CD4-positive, alpha-beta T cell (primary cell): ENCODE data around the gene ARID4B. TPM values are rescaled to one million over a fixed set of nuclear protein-coding genes. Genes with fewer than 3 reads are reported as not detected.

ENCODE experiments used
- ATAC-seq: fragments of 200-7000 bp; cut with Tn5 transposase; one replicate; pipeline ENCODE4 v1.10.0; 2022; ENCODE audit warnings: mild to moderate bottlenecking; ENCODE audit not compliant: poor library complexity
- CTCF ChIA-PET: fragments of 350-600 bp; sonication (Branson Sonifier 250); formaldehyde crosslinking; loops from one replicate; lab custom pipeline; 2021; ENCODE audit warnings: antibody characterized with exemption, inconsistent platforms; lab: Charles Lee
- POLR2A ChIA-PET: fragments of 350-600 bp; sonication (Branson Sonifier 250); formaldehyde crosslinking; loops from one replicate; lab custom pipeline; 2021; ENCODE audit warnings: antibody characterized with exemption, inconsistent platforms; lab: Charles Lee
- DNase-seq, 14 experiments: peaks; one replicate each; pipeline ENCODE4 v3.0.0-alpha.2; 2013 to 2020; ENCODE audit warnings: mixed read lengths in 2 of 14
- H3K27ac ChIP-seq, 2 donors: one replicate each; pipeline versions ENCODE4 v1.5.1 to v1.7.0; 2013; ENCODE audit warnings: low read length in 2 of 2, low read depth in 1 of 2, mild to moderate bottlenecking in 1 of 2
- H3K27me3 ChIP-seq, 2 experiments: 1 replicate in 1 of 2; 2 replicates in 1 of 2; pipeline versions ENCODE4 v1.6.1 to v1.7.0; 2013; ENCODE audit warnings: low read length in 2 of 2, control low read depth in 1 of 2, mild to moderate bottlenecking in 1 of 2, moderate library complexity in 1 of 2; ENCODE audit not compliant: insufficient read depth in 2 of 2, control insufficient read depth in 1 of 2
- H3K36me3 ChIP-seq: one replicate; pipeline ENCODE4 v1.6.1; 2013; ENCODE audit warnings: low read length, control low read depth; ENCODE audit not compliant: insufficient read depth
- H3K4me1 ChIP-seq: one replicate; pipeline ENCODE4 v1.6.1; 2013; ENCODE audit warnings: low read length, control low read depth; ENCODE audit not compliant: insufficient read depth
- H3K4me3 ChIP-seq: one replicate; pipeline ENCODE4 v1.5.1; 2013; ENCODE audit warnings: mild to moderate bottlenecking, low read length, moderate library complexity
- H3K9me3 ChIP-seq, 2 experiments: 1 replicate in 1 of 2; 2 replicates in 1 of 2; pipeline versions ENCODE4 v1.6.1 to v1.7.0; 2013; ENCODE audit warnings: low read length in 2 of 2, mild to moderate bottlenecking in 2 of 2, control low read depth in 1 of 2, moderate library complexity in 1 of 2; ENCODE audit not compliant: control insufficient read depth in 1 of 2, insufficient read depth in 1 of 2
- H3K27ac Mint-ChIP-seq: one replicate; pipeline ENCODE4 v1.8.0; 2020; ENCODE audit warnings: mixed read lengths
- H3K27me3 Mint-ChIP-seq: one replicate; pipeline ENCODE4 v1.8.0; 2021; ENCODE audit warnings: mixed read lengths
- H3K36me3 Mint-ChIP-seq: one replicate; pipeline ENCODE4 v1.8.0; 2021; ENCODE audit warnings: low read depth, mixed read lengths
- H3K4me1 Mint-ChIP-seq: one replicate; pipeline ENCODE4 v1.8.0; 2021; ENCODE audit warnings: low read depth, mixed read lengths
- H3K4me3 Mint-ChIP-seq: one replicate; pipeline ENCODE4 v1.8.0; 2020; ENCODE audit warnings: mild to moderate bottlenecking, mixed read lengths
- H3K9me3 Mint-ChIP-seq: one replicate; pipeline ENCODE4 v1.8.0; 2020; ENCODE audit warnings: mixed read lengths
- intact Hi-C, 2 experiments: fragments of 100-400 bp; cut with DNase I in 1 of 2; cut with micrococcal nuclease in 1 of 2; formaldehyde crosslinking; loops; one replicate each; pipeline versions ENCODE4 v1.15.1 to v1.9.0; 2023 to 2025; cut with DNase I, micrococcal nuclease
- total RNA-seq, 174 experiments: library from RNA in 2 of 174; stranded (reverse) in 2 of 174; gene quantifications; one replicate each; pipeline ENCODE4 v1.2.3 and lab custom pipeline; 2021 to 2026
- TF ChIP-seq, protein P1 (sequence below): fragments of 200-600 bp; IDR thresholded peaks from one replicate; pipeline ENCODE4 v1.8.0; 2022; ENCODE audit warnings: antibody characterized with exemption, mild to moderate bottlenecking

ARID4B gene
- total RNA-seq, 2 experiments from 2014 or later: 127 to 130 TPM

DNA sequence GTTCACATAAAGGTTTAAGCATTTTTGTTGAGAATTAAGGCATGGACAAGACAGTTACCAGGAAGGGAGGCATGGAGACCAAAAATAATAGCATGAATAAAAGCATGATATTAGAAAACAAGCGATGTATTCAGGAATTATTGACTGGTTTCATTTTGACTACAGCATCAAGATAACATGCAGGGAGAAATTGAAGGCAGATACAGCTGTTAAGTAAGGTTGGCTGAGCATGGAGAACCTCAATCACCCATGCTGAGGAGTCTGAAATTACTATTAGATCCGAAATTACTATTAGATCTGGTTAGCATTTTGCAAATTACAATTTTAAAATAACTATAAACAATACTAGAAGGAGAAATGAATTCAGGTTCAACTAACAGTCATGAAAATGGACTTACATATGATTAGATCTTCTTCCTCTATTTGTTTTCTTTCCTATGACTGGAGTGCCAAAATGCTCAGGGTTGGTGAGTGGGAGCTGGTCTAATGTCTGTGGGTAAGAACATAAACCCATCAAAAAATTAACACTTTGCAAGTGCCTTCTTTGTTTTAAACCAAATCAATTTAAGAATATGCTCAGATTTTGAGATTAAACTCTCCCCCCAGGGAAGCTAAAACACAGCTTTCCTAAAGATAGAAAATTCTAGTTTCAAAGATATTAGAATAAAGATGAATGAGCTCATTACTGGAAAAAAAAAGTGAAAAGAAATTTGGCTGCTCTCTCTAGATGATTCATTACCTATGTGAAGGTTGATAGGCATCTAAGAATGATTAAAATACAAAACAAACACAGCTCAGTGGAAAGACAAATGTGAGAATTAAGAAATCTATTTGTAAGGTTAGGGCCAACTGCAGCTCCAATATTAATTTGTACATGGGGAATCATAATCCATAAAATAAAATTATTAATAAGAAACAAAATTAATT is 81.7 kb downstream of the ARID4B start:
- DNase-seq (no peak), ATAC-seq (no peak)
- TF ChIP-seq, protein P1, sequence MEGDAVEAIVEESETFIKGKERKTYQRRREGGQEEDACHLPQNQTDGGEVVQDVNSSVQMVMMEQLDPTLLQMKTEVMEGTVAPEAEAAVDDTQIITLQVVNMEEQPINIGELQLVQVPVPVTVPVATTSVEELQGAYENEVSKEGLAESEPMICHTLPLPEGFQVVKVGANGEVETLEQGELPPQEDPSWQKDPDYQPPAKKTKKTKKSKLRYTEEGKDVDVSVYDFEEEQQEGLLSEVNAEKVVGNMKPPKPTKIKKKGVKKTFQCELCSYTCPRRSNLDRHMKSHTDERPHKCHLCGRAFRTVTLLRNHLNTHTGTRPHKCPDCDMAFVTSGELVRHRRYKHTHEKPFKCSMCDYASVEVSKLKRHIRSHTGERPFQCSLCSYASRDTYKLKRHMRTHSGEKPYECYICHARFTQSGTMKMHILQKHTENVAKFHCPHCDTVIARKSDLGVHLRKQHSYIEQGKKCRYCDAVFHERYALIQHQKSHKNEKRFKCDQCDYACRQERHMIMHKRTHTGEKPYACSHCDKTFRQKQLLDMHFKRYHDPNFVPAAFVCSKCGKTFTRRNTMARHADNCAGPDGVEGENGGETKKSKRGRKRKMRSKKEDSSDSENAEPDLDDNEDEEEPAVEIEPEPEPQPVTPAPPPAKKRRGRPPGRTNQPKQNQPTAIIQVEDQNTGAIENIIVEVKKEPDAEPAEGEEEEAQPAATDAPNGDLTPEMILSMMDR: no peak
- peak overlapping the region; percentile 5 for H3K4me3 Mint-ChIP-seq
- Histone ChIP-seq H3K27ac (no peak overlapping the region), H3K9me3 (no peaks in the 10 kb centered on the region), H3K27me3 (no peaks in the 10 kb centered on the region), H3K4me3 (no peak overlapping the region), H3K36me3 (peaks cover 42% of the 10 kb centered on the region), H3K4me1 (peaks cover 9% of the 10 kb centered on the region)
- H3K27me3 Mint-ChIP-seq: no peaks in the 10 kb centered on the region
- CTCF ChIA-PET: no interaction called here
- H3K4me1 Mint-ChIP-seq: peaks cover 51% of the 10 kb centered on the region
- H3K9me3 Mint-ChIP-seq: no peaks in the 10 kb centered on the region
- POLR2A ChIA-PET: interaction anchor here (1.1 kb wide), 1 partner anchor 80 kb away, joined by 3 read pairs; no protein-coding TSS in a partner anchor
- peak overlapping the region; percentile 8 for H3K27ac Mint-ChIP-seq
- peaks cover 71% of the 10 kb centered on the region for H3K36me3 Mint-ChIP-seq
- intact Hi-C loops: no loop called here

DNA sequence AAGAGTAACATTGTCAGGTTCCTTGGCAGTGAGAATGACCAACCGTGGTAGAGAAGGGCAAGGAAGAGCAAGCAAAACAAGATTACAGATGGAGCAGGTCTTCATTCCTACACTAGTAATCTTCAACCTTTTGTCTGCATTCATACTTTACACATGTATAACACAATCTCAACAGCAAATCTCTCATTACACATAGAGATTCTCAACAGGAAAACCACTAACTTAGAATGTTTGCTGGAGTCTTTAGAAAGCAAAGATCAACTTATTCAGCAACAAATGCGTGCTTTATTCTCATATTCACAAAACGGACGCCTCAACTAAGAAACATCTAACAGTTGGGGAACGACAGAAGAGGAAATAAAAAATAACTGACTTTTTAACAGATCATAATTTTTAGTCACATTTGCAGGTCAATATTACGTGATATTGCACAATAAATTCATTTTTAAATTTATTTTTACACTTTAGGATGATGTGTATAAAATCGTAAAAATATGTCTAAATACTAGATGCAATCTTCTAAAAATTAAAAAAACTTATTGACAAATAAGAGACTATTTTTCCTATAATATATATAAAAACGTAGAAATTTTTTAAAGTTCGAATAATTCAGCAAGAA is 82.9 kb downstream of the ARID4B start:
- Histone ChIP-seq H3K27ac (peak overlapping the region in 1 of 2 donors; percentile 23), H3K36me3 (peaks cover 37% of the 10 kb centered on the region), H3K4me1 (peaks cover 9% of the 10 kb centered on the region), H3K27me3 (no peaks in the 10 kb centered on the region), H3K4me3 (no peak overlapping the region), H3K9me3 (no peaks in the 10 kb centered on the region)
- TF ChIP-seq, protein P1: no peak
- DNase-seq: peak in 2 of 14 experiments; percentile 20 to 28
- peak overlapping the region; percentile 16 for H3K27ac Mint-ChIP-seq
- H3K36me3 Mint-ChIP-seq: peaks cover 67% of the 10 kb centered on the region
- H3K9me3 Mint-ChIP-seq: no peaks in the 10 kb centered on the region
- peak; percentile 41 for ATAC-seq
- intact Hi-C loops: no loop called here
- CTCF ChIA-PET: no interaction called here
- H3K4me1 Mint-ChIP-seq: peaks cover 62% of the 10 kb centered on the region
- H3K27me3 Mint-ChIP-seq: no peaks in the 10 kb centered on the region
- peak overlapping the region; percentile 58 for H3K4me3 Mint-ChIP-seq
- POLR2A ChIA-PET: no interaction called here

DNA sequence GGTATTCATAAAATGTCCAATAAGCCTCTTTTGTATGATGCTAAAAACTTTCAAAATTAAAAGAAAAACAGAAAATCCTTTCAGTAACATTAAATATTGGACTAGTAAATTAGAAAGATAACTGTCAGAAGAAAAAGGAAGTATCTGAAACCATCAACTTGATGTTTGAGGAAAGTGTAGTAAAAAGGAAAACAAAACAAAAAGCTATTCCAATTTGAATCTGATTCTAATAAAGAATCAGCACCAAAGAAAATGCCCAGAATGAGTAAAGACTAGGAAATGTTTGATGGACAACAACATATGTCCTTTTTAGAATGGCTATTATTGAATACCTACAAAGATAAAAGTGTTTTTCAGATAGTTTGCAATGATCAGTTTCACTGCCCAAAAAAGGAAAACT is 87.0 kb downstream of the ARID4B start:
- Mint-ChIP-seq H3K9me3 (no peaks in the 10 kb centered on the region), H3K27me3 (no peaks in the 10 kb centered on the region), H3K36me3 (peaks cover 79% of the 10 kb centered on the region), H3K27ac (no peak overlapping the region), H3K4me1 (peaks cover 61% of the 10 kb centered on the region), H3K4me3 (no peak overlapping the region)
- peaks cover 7% of the 10 kb centered on the region for H3K4me1 ChIP-seq
- peaks cover 55% of the 10 kb centered on the region for H3K36me3 ChIP-seq
- CTCF ChIA-PET: interaction anchor here (1.0 kb wide), 1 partner anchor 12 kb away, joined by 3 read pairs; no protein-coding TSS in a partner anchor
- H3K27me3 ChIP-seq: no peaks in the 10 kb centered on the region
- intact Hi-C loops: no loop called here
- no peak overlapping the region for H3K27ac ChIP-seq
- POLR2A ChIA-PET: interaction anchor here (1.1 kb wide), 2 partner anchors 34 to 58 kb away, joined by 3 read pairs; no protein-coding TSS in a partner anchor
- H3K9me3 ChIP-seq: no peaks in the 10 kb centered on the region
- no peak overlapping the region for H3K4me3 ChIP-seq
- no peak for ATAC-seq
- no peak for DNase-seq
- TF ChIP-seq, protein P1: no peak
